Measurements from ENCODE around the gene CEACAM3. TPM values are rescaled to one million over a fixed set of nuclear protein-coding genes. Genes with fewer than 3 reads are reported as not detected.

Gene CEACAM3
- total and polyA plus RNA-seq, 2 of the 8 experiments (the other 6 are each of a cell fraction or from before 2014, with no cell fraction given): not detected

DNA sequence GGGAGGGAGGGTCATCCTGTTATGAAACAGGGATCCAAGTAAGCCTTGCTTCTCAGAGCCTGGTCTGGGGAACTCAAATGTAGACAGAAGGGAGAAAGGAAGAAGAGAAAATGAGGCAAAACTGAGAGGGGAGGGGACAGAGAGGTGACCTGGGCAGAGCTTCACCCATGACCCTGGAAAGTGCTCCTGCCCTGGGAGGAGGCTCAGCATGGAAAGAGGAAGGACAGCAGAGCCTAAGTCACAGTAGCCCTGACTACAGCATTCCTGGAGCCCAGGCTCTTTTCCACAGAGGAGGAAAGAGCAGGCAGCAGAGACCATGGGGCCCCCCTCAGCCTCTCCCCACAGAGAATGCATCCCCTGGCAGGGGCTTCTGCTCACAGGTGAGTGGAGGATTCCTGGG, at the start of gene CEACAM3 (continued):
- no peak for TF ChIP-seq CHD7 (IDR thresholded peaks at IDR 0.05; ENCODE audit: insufficient replicate concordance, low read length)

Data from H1 (cell line).